ENCODE results near the gene LIN54. TPM values are rescaled to one million over a fixed set of nuclear protein-coding genes. Genes with fewer than 3 reads are reported as not detected.
A peak's percentile ranks its signal among the peaks of the same experiment; 100 is the strongest.

The LIN54 gene
- total and polyA plus RNA-seq, 2 of the 13 experiments (the other 11 are each of a cell fraction or from before 2014, with no cell fraction given) = 25.2 to 32.9 TPM

DNA sequence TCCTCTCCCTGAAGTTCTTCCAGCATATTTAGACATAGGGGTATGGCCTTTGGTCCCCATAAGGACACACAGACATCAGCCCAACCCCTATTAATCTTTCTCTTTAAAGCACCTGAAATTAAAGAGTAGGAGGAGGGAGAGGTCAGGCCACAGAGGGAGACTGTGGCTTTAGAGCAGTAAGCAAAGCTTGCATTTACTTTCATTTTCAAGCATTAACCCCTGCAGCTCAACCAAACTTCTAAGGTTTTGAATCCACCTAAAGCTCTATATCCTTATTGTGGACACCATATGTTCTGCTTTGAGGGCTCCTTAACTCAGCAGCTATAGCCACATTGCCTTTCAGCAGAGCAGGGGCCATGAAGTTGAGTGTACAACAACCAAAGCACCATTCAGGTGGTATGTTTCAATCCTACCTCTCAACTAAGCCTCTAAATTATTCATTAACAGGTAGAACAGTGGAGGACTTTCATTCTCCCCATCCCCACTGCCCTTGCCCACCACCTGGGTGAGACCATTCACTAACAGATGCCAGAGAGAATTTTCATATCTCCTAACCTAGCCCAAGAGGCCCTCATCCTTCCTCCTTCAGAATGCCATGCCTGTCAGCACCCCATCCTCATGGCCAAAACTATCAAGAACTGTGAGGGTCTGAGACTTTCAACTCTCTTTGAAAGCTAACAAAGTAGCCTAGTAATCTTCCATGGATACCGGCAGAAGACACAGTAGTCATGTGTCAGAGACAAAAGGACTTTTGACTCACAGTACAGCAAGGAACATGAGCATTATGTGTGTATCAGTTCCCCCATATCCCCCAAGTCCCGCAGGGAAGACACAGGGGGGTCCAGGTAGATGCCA, 20.8 kb downstream of the LIN54 start (continued):
- TF ChIP-seq DMAP1 (CRISPR knock-in tag; IDR thresholded peaks at IDR 0.05) (0 out of 2 replicates have a peak, but pooled peaks have one; percentile 41), YEATS4 (CRISPR knock-in tag; IDR thresholded peaks at IDR 0.05; ENCODE audit: borderline replicate concordance) (no peak), SETDB1 (CRISPR knock-in tag; IDR thresholded peaks at IDR 0.05; ENCODE audit: borderline replicate concordance) (no peak), HMG20A (CRISPR knock-in tag; IDR thresholded peaks at IDR 0.05; ENCODE audit: borderline replicate concordance) (no peak), ZKSCAN8 (CRISPR knock-in tag; IDR thresholded peaks at IDR 0.05; ENCODE audit: borderline replicate concordance) (no peak), ZFP90 (CRISPR knock-in tag; IDR thresholded peaks at IDR 0.05; ENCODE audit: borderline replicate concordance) (no peak), STAT5B (CRISPR knock-in tag; IDR thresholded peaks at IDR 0.05) (no peak), SNAPC2 (CRISPR knock-in tag; IDR thresholded peaks at IDR 0.05) (no peak), MEIS2 (CRISPR knock-in tag; IDR thresholded peaks at IDR 0.05) (no peak), CAMTA2 (CRISPR knock-in tag; IDR thresholded peaks at IDR 0.05; ENCODE audit: borderline replicate concordance) (no peak), RARA (CRISPR knock-in tag; IDR thresholded peaks at IDR 0.05) (no peak), NR1H2 (CRISPR knock-in tag; IDR thresholded peaks at IDR 0.05; ENCODE audit: borderline replicate concordance, low read depth) (no peak), ZNF720 (CRISPR knock-in tag; IDR thresholded peaks at IDR 0.05) (no peak), NBN (conservative IDR thresholded peaks at IDR 0.05) (no peak), ZBTB8A (CRISPR knock-in tag; IDR thresholded peaks at IDR 0.05; ENCODE audit: borderline replicate concordance, low read depth) (no peak)
- TF ChIP-seq, protein P1, sequence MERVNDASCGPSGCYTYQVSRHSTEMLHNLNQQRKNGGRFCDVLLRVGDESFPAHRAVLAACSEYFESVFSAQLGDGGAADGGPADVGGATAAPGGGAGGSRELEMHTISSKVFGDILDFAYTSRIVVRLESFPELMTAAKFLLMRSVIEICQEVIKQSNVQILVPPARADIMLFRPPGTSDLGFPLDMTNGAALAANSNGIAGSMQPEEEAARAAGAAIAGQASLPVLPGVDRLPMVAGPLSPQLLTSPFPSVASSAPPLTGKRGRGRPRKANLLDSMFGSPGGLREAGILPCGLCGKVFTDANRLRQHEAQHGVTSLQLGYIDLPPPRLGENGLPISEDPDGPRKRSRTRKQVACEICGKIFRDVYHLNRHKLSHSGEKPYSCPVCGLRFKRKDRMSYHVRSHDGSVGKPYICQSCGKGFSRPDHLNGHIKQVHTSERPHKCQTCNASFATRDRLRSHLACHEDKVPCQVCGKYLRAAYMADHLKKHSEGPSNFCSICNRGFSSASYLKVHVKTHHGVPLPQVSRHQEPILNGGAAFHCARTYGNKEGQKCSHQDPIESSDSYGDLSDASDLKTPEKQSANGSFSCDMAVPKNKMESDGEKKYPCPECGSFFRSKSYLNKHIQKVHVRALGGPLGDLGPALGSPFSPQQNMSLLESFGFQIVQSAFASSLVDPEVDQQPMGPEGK (CRISPR knock-in tag; IDR thresholded peaks at IDR 0.05) = no peak
- TF ChIP-seq, protein P2, sequence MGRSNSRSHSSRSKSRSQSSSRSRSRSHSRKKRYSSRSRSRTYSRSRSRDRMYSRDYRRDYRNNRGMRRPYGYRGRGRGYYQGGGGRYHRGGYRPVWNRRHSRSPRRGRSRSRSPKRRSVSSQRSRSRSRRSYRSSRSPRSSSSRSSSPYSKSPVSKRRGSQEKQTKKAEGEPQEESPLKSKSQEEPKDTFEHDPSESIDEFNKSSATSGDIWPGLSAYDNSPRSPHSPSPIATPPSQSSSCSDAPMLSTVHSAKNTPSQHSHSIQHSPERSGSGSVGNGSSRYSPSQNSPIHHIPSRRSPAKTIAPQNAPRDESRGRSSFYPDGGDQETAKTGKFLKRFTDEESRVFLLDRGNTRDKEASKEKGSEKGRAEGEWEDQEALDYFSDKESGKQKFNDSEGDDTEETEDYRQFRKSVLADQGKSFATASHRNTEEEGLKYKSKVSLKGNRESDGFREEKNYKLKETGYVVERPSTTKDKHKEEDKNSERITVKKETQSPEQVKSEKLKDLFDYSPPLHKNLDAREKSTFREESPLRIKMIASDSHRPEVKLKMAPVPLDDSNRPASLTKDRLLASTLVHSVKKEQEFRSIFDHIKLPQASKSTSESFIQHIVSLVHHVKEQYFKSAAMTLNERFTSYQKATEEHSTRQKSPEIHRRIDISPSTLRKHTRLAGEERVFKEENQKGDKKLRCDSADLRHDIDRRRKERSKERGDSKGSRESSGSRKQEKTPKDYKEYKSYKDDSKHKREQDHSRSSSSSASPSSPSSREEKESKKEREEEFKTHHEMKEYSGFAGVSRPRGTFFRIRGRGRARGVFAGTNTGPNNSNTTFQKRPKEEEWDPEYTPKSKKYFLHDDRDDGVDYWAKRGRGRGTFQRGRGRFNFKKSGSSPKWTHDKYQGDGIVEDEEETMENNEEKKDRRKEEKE (IDR thresholded peaks at IDR 0.05) = no peak
- TF ChIP-seq, protein P3, sequence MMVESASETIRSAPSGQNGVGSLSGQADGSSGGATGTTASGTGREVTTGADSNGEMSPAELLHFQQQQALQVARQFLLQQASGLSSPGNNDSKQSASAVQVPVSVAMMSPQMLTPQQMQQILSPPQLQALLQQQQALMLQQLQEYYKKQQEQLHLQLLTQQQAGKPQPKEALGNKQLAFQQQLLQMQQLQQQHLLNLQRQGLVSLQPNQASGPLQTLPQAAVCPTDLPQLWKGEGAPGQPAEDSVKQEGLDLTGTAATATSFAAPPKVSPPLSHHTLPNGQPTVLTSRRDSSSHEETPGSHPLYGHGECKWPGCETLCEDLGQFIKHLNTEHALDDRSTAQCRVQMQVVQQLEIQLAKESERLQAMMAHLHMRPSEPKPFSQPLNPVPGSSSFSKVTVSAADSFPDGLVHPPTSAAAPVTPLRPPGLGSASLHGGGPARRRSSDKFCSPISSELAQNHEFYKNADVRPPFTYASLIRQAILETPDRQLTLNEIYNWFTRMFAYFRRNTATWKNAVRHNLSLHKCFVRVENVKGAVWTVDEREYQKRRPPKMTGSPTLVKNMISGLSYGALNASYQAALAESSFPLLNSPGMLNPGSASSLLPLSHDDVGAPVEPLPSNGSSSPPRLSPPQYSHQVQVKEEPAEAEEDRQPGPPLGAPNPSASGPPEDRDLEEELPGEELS (CRISPR knock-in tag; IDR thresholded peaks at IDR 0.05) = no peak
- TF ChIP-seq, protein P4, sequence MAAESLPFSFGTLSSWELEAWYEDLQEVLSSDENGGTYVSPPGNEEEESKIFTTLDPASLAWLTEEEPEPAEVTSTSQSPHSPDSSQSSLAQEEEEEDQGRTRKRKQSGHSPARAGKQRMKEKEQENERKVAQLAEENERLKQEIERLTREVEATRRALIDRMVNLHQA (CRISPR knock-in tag; IDR thresholded peaks at IDR 0.05) = no peak
- TF ChIP-seq, protein P5, sequence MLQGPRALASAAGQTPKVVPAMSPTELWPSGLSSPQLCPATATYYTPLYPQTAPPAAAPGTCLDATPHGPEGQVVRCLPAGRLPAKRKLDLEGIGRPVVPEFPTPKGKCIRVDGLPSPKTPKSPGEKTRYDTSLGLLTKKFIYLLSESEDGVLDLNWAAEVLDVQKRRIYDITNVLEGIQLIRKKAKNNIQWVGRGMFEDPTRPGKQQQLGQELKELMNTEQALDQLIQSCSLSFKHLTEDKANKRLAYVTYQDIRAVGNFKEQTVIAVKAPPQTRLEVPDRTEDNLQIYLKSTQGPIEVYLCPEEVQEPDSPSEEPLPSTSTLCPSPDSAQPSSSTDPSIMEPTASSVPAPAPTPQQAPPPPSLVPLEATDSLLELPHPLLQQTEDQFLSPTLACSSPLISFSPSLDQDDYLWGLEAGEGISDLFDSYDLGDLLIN (CRISPR knock-in tag; IDR thresholded peaks at IDR 0.05; ENCODE audit: borderline replicate concordance) = no peak
- TF ChIP-seq, protein P6, sequence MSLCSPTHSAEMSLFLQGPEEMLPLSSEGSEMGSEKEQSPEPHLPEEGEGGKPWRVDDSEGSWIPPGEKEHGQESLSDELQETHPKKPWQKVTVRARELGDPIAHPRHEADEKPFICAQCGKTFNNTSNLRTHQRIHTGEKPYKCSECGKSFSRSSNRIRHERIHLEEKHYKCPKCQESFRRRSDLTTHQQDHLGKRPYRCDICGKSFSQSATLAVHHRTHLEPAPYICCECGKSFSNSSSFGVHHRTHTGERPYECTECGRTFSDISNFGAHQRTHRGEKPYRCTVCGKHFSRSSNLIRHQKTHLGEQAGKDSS (CRISPR knock-in tag; IDR thresholded peaks at IDR 0.05; ENCODE audit: borderline replicate concordance, low read depth) = no peak
